Measurements from ENCODE around the gene TMEM45A.
"Not testable (repeated sequence)": the region's sequence is repeated elsewhere in the genome, so short reads cannot be mapped to it uniquely, and the experiment has no call there.

Gene TMEM45A

GRCh38 chr3:100580147-100580546, 87.7 kb downstream of the TMEM45A start:
- DNase-seq, result no peak

DNA sequence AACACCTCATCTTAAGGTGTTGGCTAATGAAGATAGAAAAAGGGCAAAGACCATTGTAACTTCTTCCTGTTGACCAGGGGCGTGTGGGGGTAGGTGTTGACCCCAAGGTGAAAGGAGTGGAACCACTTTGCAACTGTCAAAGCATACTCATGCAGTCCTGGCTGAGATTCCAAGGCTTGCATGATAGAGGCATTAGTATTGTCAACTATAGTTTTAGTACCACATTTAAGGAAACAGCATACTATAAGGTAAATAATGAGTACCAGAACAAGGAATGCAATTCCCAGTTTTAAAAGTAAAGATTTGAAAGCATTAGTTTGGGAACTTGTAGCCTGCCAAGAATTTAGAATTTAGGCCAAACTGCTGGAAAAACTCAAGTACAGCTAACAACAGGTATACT, 89.2 kb downstream of the TMEM45A start:
- no peak for DNase-seq

DNA sequence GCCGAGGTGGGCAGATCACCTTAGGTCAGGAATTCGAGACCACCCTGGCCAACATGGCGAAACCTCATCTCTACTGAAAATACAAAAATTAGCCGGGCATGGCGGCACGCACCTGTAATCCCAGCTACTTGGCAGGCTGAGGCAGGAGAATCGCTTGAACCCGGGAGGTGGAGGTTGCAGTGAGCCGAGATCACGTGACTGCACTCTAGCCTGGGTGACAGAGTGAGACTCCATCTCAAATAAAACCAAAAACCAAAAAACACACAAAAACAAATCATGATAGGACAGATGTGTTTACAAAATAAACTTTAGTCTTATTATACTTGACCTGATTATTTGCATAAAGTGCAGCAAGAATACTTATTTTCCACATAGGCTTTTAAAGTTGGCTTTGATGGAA, 89.7 kb downstream of the TMEM45A start:
- not testable (repeated sequence) for DNase-seq

- no peak for DNase-seq
Measured at GRCh38 chr3:100584101-100584660, 91.8 kb downstream of the TMEM45A start.

- DNase-seq, result no peak
Measured at GRCh38 chr3:100586832-100587231, 94.4 kb downstream of the TMEM45A start.

DNA sequence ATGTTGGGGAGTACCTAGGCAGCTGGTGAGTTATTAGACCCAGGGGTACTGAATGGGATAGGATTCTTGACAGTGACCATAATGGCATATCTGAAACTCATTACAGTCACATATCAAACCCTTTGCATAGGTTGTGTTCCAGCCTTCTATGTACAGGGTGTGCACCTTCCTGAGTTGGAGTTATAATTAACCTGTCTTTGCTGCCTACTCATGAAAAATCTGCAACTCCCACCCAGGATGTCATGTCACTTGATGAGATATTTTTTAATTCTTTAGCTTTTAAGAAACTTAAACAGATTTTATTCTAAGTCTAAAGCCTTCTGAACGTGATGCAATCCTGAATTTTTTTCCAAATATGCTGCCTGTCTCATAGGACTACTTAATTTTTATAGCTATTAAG, 95.8 kb downstream of the TMEM45A start:
- DNase-seq, result no peak

DNA sequence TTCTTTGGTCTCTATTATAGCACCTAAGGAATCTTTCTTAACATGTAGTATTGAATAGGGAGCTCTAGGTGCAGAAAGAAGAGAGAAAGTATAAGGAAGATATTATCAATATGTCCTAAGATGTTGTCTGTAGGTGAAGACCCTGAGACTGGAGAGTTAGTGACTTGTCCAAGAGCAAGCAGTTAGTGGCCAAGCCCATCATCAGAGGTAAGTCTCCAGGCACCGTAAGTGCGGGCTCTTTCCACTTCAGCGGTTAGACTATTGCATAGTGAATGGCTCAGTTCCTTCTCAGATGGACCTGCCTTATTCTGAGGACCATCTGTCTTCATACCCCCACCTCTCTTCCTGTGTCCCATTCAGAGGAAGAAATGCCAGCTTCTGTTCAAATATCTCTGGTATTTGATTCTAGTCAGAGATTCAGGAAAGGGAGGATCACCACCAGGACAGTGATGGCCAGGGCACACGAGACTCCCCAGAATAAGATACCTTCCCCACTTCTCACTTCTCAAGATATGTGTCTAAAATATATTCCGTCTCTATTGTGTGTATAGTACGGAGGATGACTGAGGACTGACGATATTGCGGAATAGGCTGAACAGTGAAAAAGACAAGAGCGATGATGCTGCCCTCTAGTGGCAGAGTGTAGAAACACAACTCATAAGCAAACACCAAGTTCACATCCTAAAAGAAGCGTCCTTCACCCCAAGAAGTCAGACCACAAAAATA, 97.9 kb downstream of the TMEM45A start:
- DNase-seq, result peak; percentile 67

- no peak for DNase-seq
Measured at GRCh38 chr3:100590840-100591147, 98.4 kb downstream of the TMEM45A start.

DNA sequence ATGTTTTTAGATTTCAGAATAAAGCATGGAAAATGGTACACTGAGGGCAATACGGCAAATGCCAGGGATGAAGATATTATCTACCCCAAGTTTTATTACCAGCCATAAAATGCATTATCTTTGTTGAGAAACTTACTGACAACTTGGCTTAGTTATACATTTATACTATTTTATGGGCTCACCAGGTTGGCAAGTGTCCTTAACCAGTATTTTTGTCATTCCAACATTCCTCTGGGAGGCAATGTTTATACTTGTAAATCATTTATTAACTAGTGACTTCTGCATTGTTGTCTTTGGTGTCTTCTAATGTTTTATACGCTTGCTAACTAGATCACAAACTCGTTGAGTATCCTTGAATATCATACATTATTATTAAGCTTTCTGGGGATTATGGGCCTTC, 99.0 kb downstream of the TMEM45A start:
- DNase-seq, result no peak

DNA sequence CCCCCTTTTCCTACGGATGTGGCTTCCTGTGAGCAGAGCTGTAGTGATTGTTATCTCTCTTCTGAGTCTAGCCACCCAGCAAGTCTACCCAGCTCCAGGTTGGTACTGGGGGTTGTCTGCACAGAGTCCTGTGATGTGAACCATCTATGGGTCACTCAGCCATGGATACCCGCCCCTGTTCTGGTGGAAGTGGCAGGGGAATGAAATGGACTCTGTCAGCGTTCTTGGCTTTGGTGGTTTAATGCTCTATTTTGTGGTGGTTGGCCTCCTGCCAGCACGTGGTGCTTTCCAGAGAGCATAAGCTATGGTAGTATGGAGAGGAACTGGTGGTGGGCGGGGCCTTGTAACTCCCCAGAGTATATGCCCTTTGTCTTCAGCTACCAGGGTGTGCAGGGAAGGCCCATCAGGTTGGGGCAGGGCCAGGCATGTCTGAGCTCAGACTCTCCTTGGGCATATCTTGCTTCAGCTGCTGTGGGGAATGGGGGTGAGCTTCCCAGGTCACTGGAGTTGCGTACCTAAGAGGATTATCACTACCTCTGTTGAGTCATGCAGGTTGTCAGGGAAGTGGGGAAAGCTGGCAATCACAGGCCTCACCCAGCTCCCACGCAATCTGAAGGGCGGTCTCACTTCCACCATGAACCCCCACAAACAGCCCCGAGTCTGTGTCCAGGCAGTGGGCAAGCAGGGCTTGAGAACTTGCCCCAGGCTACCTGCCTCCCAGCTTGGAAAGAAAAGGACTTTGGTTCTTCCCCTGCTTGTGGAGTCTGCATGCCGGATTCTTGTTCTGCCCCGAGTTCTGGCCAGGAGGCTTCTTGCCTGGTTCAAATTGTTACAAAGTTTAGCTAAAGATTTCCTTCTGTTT, 108.0 kb downstream of the TMEM45A start:
- no peak for DNase-seq

- peak; percentile 86 for DNase-seq
Measured at GRCh38 chr3:100602506-100603444, 110.4 kb downstream of the TMEM45A start.

DNA sequence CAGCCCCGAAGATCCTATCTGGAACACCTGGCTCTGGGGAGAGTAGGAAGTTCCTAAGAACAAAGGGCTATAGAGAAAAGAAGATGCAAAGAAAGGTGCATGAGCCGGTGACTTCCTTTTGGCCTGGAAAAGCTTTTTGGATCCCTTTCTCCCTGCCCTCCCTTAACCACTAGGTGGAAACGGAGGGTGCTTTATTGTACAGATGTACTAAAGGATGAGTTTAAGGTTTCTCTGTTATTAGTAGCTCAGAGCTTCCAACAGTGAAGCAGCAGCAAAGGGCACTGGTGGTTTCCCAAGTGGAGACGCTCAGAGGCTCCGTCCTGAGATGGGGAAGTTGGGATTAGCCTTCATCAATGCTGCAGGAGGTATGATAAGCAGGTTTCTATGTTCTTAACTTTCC, 111.0 kb downstream of the TMEM45A start:
- peak; percentile 74 for DNase-seq

- DNase-seq, result no peak
Measured at GRCh38 chr3:100605358-100605757, 112.9 kb downstream of the TMEM45A start.

DNA sequence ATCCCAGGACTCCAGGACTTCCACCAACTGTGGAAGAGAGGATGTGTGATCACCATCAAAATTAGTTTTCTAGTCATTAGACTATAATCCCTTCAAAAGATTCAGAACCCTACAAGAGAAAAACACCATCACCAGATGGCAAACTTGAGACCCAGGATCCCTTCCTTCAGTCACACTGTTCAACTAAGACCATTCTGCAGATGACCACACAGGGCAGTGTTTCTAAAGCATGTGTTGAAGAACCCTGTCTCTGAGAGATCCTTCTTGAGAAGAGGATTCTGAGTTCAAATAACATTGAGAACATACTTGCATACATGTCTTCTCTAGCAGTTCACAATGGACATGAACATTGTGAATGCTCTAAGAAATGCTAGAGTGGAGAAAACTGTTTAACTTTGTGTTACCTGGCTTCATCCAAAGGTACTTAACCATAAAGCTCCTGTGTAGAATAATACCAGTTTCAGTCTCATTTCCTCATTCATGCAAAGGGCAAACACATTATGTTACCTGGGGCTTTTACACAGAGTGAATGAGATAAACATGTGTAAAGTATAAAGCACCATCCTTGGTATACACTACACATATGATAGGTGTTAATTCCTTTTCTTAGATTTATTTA, 114.6 kb downstream of the TMEM45A start:
- no peak for DNase-seq

DNA sequence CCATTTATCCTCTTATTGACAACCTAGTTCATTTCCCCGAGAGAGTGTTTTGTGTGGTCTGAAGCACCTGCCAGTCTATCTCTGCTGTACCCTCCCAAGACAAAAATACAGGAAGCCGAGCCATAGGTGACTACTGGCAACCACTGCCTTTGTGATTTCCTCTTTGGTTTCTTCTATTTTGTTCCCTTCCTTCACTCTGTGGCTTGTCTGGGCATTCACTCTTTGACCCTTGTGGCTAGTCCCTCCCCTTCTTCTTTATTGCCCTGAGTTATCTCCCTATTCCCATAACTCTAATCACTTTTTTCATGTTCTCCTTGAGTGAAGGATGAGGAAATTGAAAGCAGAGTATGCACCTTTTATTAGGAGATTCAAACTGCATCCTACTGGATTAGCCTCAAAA, 116.9 kb downstream of the TMEM45A start, which contains the start of gene ADGRG7:
ADGRG7 (plus strand) TSS at position 297 of the 400 bp plus-strand sequence. CDS start 256 bp downstream, outside the sequence.
- DNase-seq, result no peak

DNA sequence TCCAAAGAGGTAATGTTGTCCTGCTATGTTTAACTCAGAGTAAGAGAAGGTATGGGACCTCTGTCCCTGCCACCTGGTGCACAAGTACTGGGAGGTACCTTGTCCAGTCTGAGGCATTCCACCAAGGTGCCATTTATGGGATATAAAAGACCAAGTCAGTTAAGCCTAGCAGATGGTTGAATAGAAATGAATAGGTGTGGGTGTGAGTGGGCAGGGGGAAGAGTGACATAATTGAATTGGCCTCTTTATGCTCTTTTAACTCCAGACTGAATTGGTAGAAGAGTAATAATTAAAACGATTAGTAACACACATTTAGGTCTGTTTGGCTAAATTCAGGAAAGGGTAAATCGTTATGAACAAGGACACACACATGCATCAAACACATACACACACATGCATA, 117.5 kb downstream of the TMEM45A start:
- no peak for DNase-seq

GRCh38 chr3:100611221-100611620, 118.8 kb downstream of the TMEM45A start:
- no peak for DNase-seq

DNA sequence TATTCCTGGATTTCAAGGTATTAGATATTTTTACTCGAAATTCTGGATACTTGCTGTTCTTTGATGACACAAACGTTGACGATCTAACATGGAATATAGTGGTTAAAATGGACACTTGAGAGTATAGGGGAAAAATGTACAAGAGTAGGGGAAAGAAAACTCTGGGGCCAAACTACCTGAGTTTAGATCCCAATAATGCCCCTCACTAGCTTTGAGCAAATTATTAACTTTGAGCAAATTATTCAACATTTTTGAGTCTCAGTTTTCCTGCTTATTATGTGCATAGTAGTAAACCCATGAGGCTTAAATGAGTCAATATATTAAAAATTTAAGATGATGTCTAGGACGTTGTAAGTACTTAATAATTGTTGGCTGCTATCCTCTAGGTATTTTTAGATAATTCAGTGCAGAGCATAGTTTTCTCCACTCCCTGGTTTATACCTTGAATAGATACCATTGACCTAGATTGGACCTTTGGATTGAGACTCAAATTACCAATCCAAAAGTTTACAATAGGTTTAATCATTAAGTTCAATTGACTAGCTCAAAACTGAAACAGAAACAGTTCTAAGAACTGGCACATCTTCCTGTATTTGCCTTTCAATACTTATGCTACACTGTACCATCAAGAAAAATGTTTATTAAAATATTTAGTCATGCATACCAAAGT, 121.4 kb downstream of the TMEM45A start:
- DNase-seq, result peak; percentile 8

DNA sequence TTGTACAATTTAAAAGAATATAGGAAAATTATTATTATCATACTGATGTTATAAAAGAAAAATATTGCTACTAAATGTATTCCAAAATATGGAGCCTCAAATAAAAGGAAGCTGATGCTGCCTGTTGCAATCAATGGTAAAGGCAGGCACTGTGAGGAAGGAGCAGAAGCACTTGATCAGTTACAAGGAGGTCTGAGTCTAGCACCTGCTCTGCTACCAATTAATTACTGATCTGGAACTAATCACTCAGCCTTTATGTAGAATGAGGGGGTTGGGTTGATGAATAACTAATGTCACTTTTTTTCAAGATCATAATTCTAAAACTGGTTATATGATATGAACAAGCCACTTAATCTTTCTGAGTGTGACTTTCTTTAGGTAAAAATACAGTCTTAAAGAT, 122.5 kb downstream of the TMEM45A start:
- no peak for DNase-seq

- no peak for DNase-seq
Measured at GRCh38 chr3:100615684-100616083, 123.3 kb downstream of the TMEM45A start.

DNA sequence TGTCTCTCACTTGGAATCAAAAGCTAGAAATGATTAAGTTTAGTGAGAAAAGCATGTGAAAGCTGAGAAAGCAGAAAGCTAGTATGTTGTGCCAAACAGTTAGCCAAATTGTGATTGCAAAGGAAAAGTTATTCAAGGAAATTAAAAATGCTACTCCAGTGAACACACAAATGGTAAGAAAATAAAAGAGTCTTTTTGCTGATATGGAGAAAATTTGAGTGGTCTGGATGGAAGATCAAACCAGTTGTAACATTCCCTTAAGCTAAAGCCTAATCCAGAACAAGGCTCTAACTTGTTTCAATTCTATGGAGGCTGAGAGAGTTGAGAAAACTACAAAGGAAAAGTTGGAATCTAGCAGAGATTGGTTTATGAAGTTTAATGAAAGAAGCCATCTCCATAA, 128.8 kb downstream of the TMEM45A start:
- no peak for DNase-seq
